Astrocyte of the cerebellum (primary cell): ENCODE measurements around the gene THAP12.

Source experiments
- DNase-seq: peaks from one replicate; pipeline ENCODE4 v3.0.0-alpha.2; 2011; ENCODE audit warnings: low read depth
- H3K4me3 ChIP-seq: 2 replicates; pipeline ENCODE4 v1.5.1; 2011; ENCODE audit warnings: mild to moderate bottlenecking, low read depth, low read length, moderate library complexity
- in situ Hi-C: cut with HindIII; loops from 2 replicates; pipeline ENCODE4 v1.10.0; 2017; ENCODE audit warnings: low sequenced_read_pairs
- TF ChIP-seq, protein P1 (sequence below): IDR thresholded peaks from 2 replicates; pipeline ENCODE4 v1.5.1; 2012; ENCODE audit warnings: low read length, low read depth, moderate library complexity, mild to moderate bottlenecking; ENCODE audit errors: missing control alignments

Gene THAP12

DNA sequence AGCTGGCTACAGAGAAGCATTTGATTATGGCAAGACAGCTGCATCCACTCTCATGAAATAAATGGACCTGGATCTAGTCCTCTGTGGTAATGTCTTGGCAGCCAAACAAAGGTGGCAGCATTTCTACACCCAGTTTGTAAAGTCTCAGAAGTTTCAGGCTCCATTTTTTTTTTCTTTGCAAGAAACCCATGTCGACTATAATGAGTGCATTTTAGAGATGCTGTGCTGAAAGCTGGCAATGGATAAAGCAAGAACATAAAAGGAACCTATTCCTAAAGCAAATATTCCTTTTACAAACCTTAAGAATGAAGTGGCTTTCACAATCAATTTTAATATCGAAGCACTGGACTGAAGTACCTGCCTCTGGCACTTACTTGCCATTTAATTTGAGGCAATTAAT, 33.5 kb downstream of the THAP12 start:
- TF ChIP-seq, protein P1, sequence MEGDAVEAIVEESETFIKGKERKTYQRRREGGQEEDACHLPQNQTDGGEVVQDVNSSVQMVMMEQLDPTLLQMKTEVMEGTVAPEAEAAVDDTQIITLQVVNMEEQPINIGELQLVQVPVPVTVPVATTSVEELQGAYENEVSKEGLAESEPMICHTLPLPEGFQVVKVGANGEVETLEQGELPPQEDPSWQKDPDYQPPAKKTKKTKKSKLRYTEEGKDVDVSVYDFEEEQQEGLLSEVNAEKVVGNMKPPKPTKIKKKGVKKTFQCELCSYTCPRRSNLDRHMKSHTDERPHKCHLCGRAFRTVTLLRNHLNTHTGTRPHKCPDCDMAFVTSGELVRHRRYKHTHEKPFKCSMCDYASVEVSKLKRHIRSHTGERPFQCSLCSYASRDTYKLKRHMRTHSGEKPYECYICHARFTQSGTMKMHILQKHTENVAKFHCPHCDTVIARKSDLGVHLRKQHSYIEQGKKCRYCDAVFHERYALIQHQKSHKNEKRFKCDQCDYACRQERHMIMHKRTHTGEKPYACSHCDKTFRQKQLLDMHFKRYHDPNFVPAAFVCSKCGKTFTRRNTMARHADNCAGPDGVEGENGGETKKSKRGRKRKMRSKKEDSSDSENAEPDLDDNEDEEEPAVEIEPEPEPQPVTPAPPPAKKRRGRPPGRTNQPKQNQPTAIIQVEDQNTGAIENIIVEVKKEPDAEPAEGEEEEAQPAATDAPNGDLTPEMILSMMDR = no peak
- H3K4me3 ChIP-seq = no peak overlapping the region
- DNase-seq = peak; percentile 38
- in situ Hi-C loops = loop anchor here (25.0 kb wide), 1 partner anchor 165 kb away; no protein-coding TSS in a partner anchor

- no peak overlapping the region for H3K4me3 ChIP-seq
- in situ Hi-C loops = loop anchor here (25.0 kb wide), 1 partner anchor 173 kb away; no protein-coding TSS in a partner anchor
- DNase-seq = no peak
- TF ChIP-seq, protein P1 = no peak
Measured at GRCh38 chr11:76339221-76339620, 41.7 kb downstream of the THAP12 start.

- DNase-seq = no peak
- H3K4me3 ChIP-seq = no peak overlapping the region
- TF ChIP-seq, protein P1 = no peak
- in situ Hi-C loops = loop anchor here (25.0 kb wide), 1 partner anchor 174 kb away; no protein-coding TSS in a partner anchor
Measured at GRCh38 chr11:76337923-76338322, 43.0 kb downstream of the THAP12 start.

GRCh38 chr11:76337469-76337868, 43.5 kb downstream of the THAP12 start:
- H3K4me3 ChIP-seq = no peak overlapping the region
- in situ Hi-C loops = loop anchor here (25.0 kb wide), 1 partner anchor 175 kb away; no protein-coding TSS in a partner anchor
- DNase-seq = no peak
- TF ChIP-seq, protein P1 = no peak

- in situ Hi-C loops = loop anchor here (25.0 kb wide), 1 partner anchor 176 kb away; no protein-coding TSS in a partner anchor
Measured at GRCh38 chr11:76336597-76336996, 44.3 kb downstream of the THAP12 start.

DNA sequence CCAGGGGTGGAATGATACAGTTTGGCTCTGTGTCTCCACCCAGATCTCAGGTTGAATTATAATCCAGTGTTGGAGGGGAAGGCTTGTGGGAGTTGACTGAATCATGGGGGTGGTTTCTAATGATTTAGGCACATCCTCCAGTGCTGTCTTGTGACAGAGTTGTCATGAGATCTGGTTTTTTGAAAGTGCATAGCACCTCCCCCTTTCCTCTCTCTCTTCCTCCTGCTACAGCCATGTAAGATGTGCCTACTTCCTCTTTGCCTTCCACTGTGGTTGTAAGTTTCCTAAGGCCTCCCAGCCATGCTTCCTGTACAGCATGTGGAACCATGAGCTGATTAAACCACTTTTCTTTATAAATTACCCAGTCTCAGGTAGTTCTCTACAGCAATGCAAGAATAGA, 45.1 kb downstream of the THAP12 start:
- TF ChIP-seq, protein P1 = no peak
- no peak overlapping the region for H3K4me3 ChIP-seq
- DNase-seq = no peak
- in situ Hi-C loops = loop anchor here (25.0 kb wide), 1 partner anchor 176 kb away; no protein-coding TSS in a partner anchor

More at GRCh38 chr11:76336597-76336996, 44.3 kb downstream of the THAP12 start:
- TF ChIP-seq, protein P1 = no peak
- no peak for DNase-seq
- no peak overlapping the region for H3K4me3 ChIP-seq
